K562 (cell line): ENCODE data around the gene DPYSL3. TPM values are rescaled to one million over a fixed set of nuclear protein-coding genes. Genes with fewer than 3 reads are reported as not detected.

Experiments used
- ATAC-seq: fragments of 200-7000 bp; cut with Tn5 transposase; 3 replicates; pipeline ENCODE4 v1.9.1; 2020; ENCODE audit warnings: moderate library complexity
- BruUV-seq: library from RNA; stranded (reverse); fragments of 400-500 nt; replicated peaks from 2 replicates; lab custom pipeline; 2021; lab: Mats Ljungman, UMichigan
- CTCF ChIA-PET: fragments of 300-600 bp; formaldehyde crosslinking; extraction: SDS; loops from one replicate; lab custom pipeline; 2021; ENCODE audit warnings: low intra/inter-chr PET ratio; lab: Yijun Ruan, JAX
- POLR2A ChIA-PET: fragments of 300-600, 350-650 bp; sonication (Branson Sonifier 250); formaldehyde crosslinking; extraction: SDS; loops from one replicate; lab custom pipeline; 2021; ENCODE audit warnings: antibody characterized with exemption, inconsistent platforms; lab: Yijun Ruan, JAX
- DNase-seq, 4 experiments: peaks; one replicate each; pipeline versions ENCODE4 v3.0.0 to v3.0.0-alpha.2; 2011 to 2018; ENCODE audit warnings: low spot score in 3 of 4, mixed read lengths in 3 of 4; ENCODE audit errors: extremely low read depth in 1 of 4
- FAIRE-seq: peaks from 2 replicates; lab custom pipeline; 2011; peaks lifted over from hg19 to GRCh38; lab: Jason Lieb, UNC
- H2AFZ ChIP-seq: 2 replicates; pipeline ENCODE4 v1.6.0; 2011; ENCODE audit warnings: low read depth, low read length, control low read depth, inconsistent platforms
- H3K27ac ChIP-seq: fragments of 200-600 bp; 3 replicates; pipeline ENCODE4 v1.8.0; 2011; ENCODE audit warnings: low read depth, mild to moderate bottlenecking, control low read depth, inconsistent platforms, low read length, moderate library complexity, mixed read lengths; ENCODE audit errors: extremely low read depth
- H3K27me3 ChIP-seq, 2 experiments: fragments of 300-600 bp in 1 of 2; 2 replicates in 1 of 2; 3 replicates in 1 of 2; pipeline versions ENCODE4 v1.6.0 to v1.8.0; 2011; ENCODE audit warnings: inconsistent platforms in 2 of 2, low read length in 2 of 2, mild to moderate bottlenecking in 1 of 2, mixed read lengths in 1 of 2, moderate library complexity in 1 of 2; ENCODE audit not compliant: control insufficient read depth in 2 of 2, insufficient read depth in 2 of 2
- H3K36me3 ChIP-seq: fragments of 300-600 bp; 3 replicates; pipeline ENCODE4 v1.8.0; 2011; ENCODE audit warnings: mild to moderate bottlenecking, low read length, inconsistent platforms; ENCODE audit not compliant: control insufficient read depth, insufficient read depth
- H3K4me1 ChIP-seq, 2 experiments: fragments of 200-600 bp in 1 of 2; replicated peaks in 1 of 2; 2 replicates in 1 of 2; 3 replicates in 1 of 2; pipeline versions ENCODE4 v1.5.1 to v1.8.0; 2011; ENCODE audit warnings: inconsistent platforms in 2 of 2, low read length in 2 of 2, mild to moderate bottlenecking in 1 of 2, mixed read lengths in 1 of 2, moderate library complexity in 1 of 2; ENCODE audit not compliant: control insufficient read depth in 2 of 2, insufficient read depth in 2 of 2
- H3K4me2 ChIP-seq: 2 replicates; pipeline ENCODE4 v1.6.1; 2011; ENCODE audit warnings: low read length, control low read depth, inconsistent platforms, mixed read lengths; ENCODE audit not compliant: insufficient read depth
- H3K4me3 ChIP-seq: fragments of 200-600 bp; sonication (generic), shearing (Covaris generic); 2 replicates; pipeline ENCODE4 v1.5.1; 2016; ENCODE audit warnings: control low read depth, inconsistent platforms
- H3K79me2 ChIP-seq: fragments of 200-600 bp; 3 replicates; pipeline ENCODE4 v1.8.0; 2011; ENCODE audit warnings: low read length, inconsistent platforms; ENCODE audit not compliant: control insufficient read depth, insufficient read depth
- H3K9ac ChIP-seq, 2 experiments: 2 replicates each; pipeline versions ENCODE4 v1.6.0 to v1.6.1; 2011; ENCODE audit warnings: low read depth in 2 of 2, low read length in 2 of 2, control low read depth in 1 of 2, inconsistent platforms in 1 of 2, mild to moderate bottlenecking in 1 of 2, mixed read lengths in 1 of 2; ENCODE audit not compliant: insufficient read depth in 1 of 2
- H3K9me1 ChIP-seq: one replicate; pipeline ENCODE4 v1.6.0; 2011; ENCODE audit warnings: inconsistent platforms, mild to moderate bottlenecking, low read length, moderate library complexity; ENCODE audit not compliant: control insufficient read depth, insufficient read depth
- H3K9me3 ChIP-seq: replicated peaks from 2 replicates; pipeline ENCODE4 v1.5.1; 2011; ENCODE audit warnings: low read depth, low read length, inconsistent platforms; ENCODE audit not compliant: control insufficient read depth, insufficient read depth
- H4K20me1 ChIP-seq: replicated peaks from 2 replicates; pipeline ENCODE4 v1.6.1; 2011; ENCODE audit warnings: low read length, inconsistent platforms, mixed read lengths; ENCODE audit not compliant: control insufficient read depth, insufficient read depth
- CSDE1 ChIP-seq, 2 experiments: fragments of 450-650 bp; IDR thresholded peaks; 2 replicates each; pipeline ENCODE4 v1.6.1; 2016; ENCODE audit warnings: mild to moderate bottlenecking in 1 of 2
- L3MBTL2 ChIP-seq: fragments of 450-650 bp; IDR thresholded peaks from 2 replicates; pipeline ENCODE4 v1.6.1; 2016; ENCODE audit warnings: mild to moderate bottlenecking, moderate library complexity
- MTA2 ChIP-seq: fragments of 450-650 bp; IDR thresholded peaks from 2 replicates; pipeline ENCODE4 v1.6.1; 2016; ENCODE audit warnings: low read depth
- NBN ChIP-seq: fragments of 450-650 bp; IDR thresholded peaks from 2 replicates; pipeline ENCODE4 v1.6.1; 2016; ENCODE audit warnings: low read depth, mild to moderate bottlenecking
- NFIX ChIP-seq: fragments of 250-450 bp; sonication (Bioruptor Pico); IDR thresholded peaks from 2 replicates; pipeline ENCODE4 v1.4.0; 2020; ENCODE audit warnings: low read depth, mild to moderate bottlenecking, moderate library complexity
- SAFB ChIP-seq: fragments of 200-400 bp; formaldehyde crosslinking; IDR thresholded peaks from 2 replicates; pipeline ENCODE4 v1.6.1; 2017; ENCODE audit warnings: low read depth, low read length, borderline replicate concordance
- ZBTB33 ChIP-seq: sonication (generic); formaldehyde crosslinking; IDR thresholded peaks from 2 replicates; pipeline ENCODE4 v1.8.1; 2023; ENCODE audit warnings: mild to moderate bottlenecking, missing genetic modification reagents
- WGBS: fragments of 100-300 bp; shearing (Covaris generic); methylation state at CpG from one replicate; pipeline ENCODE4 v1.1.6; 2016; ENCODE audit warnings: low coverage, mixed read lengths; ENCODE audit not compliant: insufficient coverage; ENCODE audit errors: missing lambda C conversion rate; 5-methylcytosine and 5-hydroxymethylcytosine counted together
- in situ Hi-C: fragments of 300-500 bp; cut with MboI; formaldehyde crosslinking; loops from 4 replicates; pipeline ENCODE4 v1.15.0; 2018; ENCODE audit warnings: inconsistent platforms, mixed read lengths
- intact Hi-C: fragments of 100-400 bp; cut with micrococcal nuclease; formaldehyde crosslinking; loops from 2 replicates; pipeline ENCODE4 v1.14.2; 2022
- polyA plus RNA-seq, 8 experiments: library from polyadenylated mRNA; depleted of rRNA in 4 of 8; stranded (reverse) in 5 of 8; unstranded in 3 of 8; fragments of >200 nt; fragmentation: Nextera tagmentation in 2 of 8; fragmentation: Illumina TruSeq in 1 of 8; extraction: Ambion mirVana in 2 of 8; extraction: Trizol in 1 of 8; gene quantifications; 2 replicates each; pipeline versions ENCODE4 v1.2.1 to v1.2.3, GENCODE V29; 2011 to 2014; ENCODE audit warnings: inconsistent platforms in 1 of 8, missing spikeins in 1 of 8
- total RNA-seq, 7 experiments: library from RNA; depleted of rRNA in 6 of 7; stranded (reverse); fragments of >200 nt in 6 of 7; fragmentation: Illumina TruSeq in 2 of 7; extraction: Trizol in 2 of 7; gene quantifications; 2 replicates each; pipeline versions ENCODE4 v1.2.1 to v1.2.3, GENCODE V29; 2011 to 2021; ENCODE audit warnings: low replicate concordance in 1 of 7
- TF ChIP-seq, protein P1 (sequence below): fragments of 450-650 bp; IDR thresholded peaks from 2 replicates; pipeline ENCODE4 v1.6.1; 2016; ENCODE audit warnings: low read depth

The DPYSL3 gene
- total and polyA plus RNA-seq, 9 of the 15 experiments (the other 6 are each of a cell fraction or from before 2014, with no cell fraction given), result 0.07 to 0.55 TPM; not detected in 7

DNA sequence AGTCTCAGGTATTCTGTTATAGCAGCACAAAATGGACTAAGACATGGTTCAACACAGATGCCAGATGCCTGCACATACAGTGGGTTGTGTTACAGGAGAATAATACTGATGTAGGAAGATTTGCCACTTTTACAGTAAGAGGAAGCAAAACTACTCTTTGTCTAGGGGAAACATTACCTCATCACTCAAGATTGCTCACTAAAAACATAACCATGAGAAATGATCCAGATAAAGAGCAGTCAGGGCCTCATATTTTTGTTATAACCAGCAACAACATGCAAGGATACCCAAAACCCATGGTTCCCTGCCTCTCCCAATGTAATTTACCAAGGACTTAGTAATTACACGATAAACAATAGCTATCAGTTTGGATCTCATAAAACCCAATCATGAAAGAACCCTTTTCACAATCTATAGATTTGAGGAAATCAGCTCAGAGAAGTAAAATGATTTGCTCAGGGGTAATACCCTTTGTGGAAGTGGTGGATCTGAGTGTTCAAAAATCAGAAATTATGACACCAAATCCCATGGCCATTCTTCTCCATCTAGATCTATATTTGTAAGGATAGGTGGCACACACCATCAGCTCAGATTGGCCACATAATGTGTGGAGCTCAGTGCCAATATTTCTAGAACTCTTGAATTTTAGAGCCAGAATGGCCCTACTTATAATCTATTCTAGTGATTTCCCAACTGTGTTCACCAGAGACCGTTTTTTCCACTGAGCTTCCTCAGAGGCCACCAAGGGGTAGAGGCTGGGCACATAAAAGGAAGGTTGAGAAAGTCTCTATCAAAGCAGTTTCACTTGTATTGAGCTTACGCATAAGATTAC is 27.8 kb downstream of the DPYSL3 start:
- Histone ChIP-seq H3K9me3 (no peaks in the 10 kb centered on the region; the same call in 1 of the 2 replicates), H3K36me3 (no peaks in the 10 kb centered on the region), H3K9ac (no peak overlapping the region), H2AFZ (no peak overlapping the region), H3K27me3 (no peaks in the 10 kb centered on the region), H3K27ac (no peak overlapping the region), H3K9me1 (no peaks in the 10 kb centered on the region), H3K79me2 (no peaks in the 10 kb centered on the region), H3K4me2 (no peak overlapping the region), H3K4me3 (no peak overlapping the region), H4K20me1 (no peaks in the 10 kb centered on the region), H3K4me1 (no peaks in the 10 kb centered on the region)
- no peak for ATAC-seq
- in situ Hi-C loops (no loop called here), intact Hi-C loops (no loop called here)
- FAIRE-seq, result no peak
- BruUV-seq, result no TSS peak
- WGBS, result 0% methylated on average over 3 of the region's 3 CpGs
- ChIA-PET POLR2A (interaction anchor here (0.7 kb wide), 1 partner anchor 298 kb away, joined by 3 read pairs; no protein-coding TSS in a partner anchor), CTCF (no interaction called here)
- DNase-seq, result no peak
- TF ChIP-seq NBN (no peak), MTA2 (no peak), L3MBTL2 (no peak), NFIX (CRISPR knock-in tag) (no peak), CSDE1 (IDR thresholded peaks at IDR 0.05) (no peak), SAFB (no peak), ZBTB33 (CRISPR knock-in tag) (no peak)
- TF ChIP-seq, protein P1, sequence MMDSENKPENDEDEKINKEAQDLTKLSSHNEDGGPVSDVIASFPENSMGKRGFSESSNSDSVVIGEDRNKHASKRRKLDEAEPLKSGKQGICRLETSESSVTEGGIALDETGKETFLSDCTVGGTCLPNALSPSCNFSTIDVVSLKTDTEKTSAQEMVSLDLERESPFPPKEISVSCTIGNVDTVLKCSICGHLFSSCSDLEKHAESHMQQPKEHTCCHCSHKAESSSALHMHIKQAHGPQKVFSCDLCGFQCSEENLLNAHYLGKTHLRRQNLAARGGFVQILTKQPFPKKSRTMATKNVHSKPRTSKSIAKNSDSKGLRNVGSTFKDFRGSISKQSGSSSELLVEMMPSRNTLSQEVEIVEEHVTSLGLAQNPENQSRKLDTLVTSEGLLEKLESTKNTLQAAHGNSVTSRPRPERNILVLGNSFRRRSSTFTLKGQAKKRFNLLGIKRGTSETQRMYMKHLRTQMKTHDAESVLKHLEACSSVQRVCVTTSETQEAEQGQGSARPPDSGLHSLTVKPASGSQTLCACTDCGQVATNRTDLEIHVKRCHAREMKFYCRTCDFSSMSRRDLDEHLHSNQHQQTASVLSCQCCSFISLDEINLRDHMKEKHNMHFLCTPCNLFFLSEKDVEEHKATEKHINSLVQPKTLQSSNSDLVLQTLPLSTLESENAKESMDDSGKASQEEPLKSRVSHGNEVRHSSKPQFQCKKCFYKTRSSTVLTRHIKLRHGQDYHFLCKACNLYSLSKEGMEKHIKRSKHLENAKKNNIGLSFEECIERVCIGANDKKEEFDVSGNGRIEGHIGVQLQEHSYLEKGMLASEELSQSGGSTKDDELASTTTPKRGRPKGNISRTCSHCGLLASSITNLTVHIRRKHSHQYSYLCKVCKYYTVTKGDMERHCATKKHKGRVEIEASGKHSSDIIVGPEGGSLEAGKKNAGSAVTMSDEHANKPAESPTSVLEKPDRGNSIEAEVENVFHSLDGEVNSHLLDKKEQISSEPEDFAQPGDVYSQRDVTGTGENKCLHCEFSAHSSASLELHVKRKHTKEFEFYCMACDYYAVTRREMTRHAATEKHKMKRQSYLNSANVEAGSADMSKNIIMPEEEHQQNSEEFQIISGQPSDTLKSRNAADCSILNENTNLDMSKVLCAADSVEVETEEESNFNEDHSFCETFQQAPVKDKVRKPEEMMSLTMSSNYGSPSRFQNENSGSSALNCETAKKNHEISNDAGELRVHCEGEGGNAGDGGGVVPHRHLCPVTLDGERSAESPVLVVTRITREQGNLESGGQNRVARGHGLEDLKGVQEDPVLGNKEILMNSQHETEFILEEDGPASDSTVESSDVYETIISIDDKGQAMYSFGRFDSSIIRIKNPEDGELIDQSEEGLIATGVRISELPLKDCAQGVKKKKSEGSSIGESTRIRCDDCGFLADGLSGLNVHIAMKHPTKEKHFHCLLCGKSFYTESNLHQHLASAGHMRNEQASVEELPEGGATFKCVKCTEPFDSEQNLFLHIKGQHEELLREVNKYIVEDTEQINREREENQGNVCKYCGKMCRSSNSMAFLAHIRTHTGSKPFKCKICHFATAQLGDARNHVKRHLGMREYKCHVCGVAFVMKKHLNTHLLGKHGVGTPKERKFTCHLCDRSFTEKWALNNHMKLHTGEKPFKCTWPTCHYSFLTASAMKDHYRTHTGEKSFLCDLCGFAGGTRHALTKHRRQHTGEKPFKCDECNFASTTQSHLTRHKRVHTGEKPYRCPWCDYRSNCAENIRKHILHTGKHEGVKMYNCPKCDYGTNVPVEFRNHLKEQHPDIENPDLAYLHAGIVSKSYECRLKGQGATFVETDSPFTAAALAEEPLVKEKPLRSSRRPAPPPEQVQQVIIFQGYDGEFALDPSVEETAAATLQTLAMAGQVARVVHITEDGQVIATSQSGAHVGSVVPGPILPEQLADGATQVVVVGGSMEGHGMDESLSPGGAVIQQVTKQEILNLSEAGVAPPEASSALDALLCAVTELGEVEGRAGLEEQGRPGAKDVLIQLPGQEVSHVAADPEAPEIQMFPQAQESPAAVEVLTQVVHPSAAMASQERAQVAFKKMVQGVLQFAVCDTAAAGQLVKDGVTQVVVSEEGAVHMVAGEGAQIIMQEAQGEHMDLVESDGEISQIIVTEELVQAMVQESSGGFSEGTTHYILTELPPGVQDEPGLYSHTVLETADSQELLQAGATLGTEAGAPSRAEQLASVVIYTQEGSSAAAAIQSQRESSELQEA, result no peak
